ENCODE data around the gene SUPT5H.

DNA sequence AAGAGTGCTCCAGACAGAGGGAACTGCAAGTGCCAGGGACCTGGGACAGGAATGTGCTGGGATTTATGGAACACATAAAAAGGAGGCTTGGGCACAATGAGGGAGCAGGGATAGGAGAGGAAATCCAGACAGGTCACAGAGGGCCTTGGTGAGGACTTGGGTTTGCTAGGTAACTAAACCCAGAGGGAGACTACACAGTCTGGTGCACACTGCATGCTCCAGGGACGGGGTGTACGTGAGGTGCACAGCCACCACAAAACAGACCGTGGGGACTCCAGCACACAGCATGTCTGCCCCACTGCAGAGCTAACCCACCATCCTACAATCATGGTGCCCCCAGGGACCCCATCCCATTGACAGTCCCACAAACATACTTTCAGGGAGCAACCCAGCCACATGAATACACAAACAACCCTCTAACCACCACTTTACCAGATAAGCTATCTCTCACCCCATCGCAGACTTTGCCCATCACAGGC is 44.3 kb upstream of the SUPT5H start:
- TF ChIP-seq, protein P1, sequence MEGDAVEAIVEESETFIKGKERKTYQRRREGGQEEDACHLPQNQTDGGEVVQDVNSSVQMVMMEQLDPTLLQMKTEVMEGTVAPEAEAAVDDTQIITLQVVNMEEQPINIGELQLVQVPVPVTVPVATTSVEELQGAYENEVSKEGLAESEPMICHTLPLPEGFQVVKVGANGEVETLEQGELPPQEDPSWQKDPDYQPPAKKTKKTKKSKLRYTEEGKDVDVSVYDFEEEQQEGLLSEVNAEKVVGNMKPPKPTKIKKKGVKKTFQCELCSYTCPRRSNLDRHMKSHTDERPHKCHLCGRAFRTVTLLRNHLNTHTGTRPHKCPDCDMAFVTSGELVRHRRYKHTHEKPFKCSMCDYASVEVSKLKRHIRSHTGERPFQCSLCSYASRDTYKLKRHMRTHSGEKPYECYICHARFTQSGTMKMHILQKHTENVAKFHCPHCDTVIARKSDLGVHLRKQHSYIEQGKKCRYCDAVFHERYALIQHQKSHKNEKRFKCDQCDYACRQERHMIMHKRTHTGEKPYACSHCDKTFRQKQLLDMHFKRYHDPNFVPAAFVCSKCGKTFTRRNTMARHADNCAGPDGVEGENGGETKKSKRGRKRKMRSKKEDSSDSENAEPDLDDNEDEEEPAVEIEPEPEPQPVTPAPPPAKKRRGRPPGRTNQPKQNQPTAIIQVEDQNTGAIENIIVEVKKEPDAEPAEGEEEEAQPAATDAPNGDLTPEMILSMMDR (IDR thresholded peaks at IDR 0.05): no peak
- TF ChIP-seq POLR2A (IDR thresholded peaks at IDR 0.05) (no peak), POLR2AphosphoS5 (IDR thresholded peaks at IDR 0.05) (no peak)

Measured in breast epithelium (tissue), 3 donors.